IPS DF 4.7 (cell line): ENCODE measurements around the gene ITGA2B.
"Not testable (repeated sequence)": the region's sequence is repeated elsewhere in the genome, so short reads cannot be mapped to it uniquely, and the experiment has no call there.

Experiments
- DNase-seq: peaks from one replicate; pipeline ENCODE4 v3.0.0-alpha.2; 2013; ENCODE audit warnings: low spot score; ENCODE audit errors: extremely low read depth

ITGA2B gene

DNA sequence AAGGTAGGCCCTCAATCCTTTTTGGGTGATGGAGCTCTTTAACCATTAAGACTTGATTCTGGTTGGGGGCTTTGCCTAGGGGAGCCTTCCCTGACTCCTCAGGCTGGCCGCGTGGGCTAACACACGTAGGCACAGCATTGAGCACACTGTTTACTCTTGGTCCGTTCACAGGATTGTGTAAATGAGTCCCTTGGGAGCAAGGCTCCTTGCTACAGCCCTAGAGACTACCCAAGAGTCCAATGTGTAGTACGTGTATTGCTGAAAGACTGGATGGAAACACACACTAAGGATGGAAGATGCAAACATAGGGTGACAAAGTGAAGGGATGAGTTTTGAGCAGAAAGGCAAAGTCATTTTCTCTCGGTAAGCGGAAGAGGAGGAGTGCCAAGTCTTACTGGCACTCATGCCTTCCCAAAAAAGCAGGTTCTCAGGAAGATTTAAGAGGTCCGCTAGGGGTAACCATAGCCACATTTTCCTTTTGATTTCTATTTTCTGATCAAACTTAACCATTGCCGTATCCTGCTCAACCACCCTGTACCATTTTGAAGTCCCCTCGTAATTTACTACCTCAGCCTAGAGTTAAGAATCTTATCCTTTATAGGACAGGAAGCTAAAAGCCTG, 911 bp upstream of the ITGA2B start:
- no peak for DNase-seq

DNA sequence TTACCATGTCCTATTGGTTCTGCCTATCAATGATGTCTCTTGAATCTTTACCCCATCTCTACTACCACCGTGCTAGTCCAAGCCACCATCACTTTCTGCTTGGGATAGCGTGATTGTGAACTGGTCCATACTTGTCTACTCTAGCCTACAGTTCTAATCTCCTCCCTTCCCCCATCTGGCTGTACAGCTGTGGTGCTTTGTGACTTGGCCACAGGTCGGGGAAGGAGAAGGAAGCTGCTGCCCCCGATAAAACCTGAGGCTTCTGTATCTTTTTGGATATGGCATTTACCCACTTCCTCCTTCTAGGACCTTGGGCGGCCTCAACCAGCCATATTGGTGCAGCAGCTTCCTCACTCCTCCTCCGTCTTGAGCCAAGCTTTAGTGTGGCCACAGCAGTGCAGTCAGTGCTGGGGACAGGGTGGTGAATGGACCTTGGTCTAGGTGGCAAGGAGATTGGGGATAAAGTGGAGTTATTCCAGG, 314 bp upstream of the ITGA2B start:
- DNase-seq: no peak

- no peak for DNase-seq
These were observed 1.6 kb downstream of the ITGA2B start for GRCh38 chr17:44387804-44388203.

DNA sequence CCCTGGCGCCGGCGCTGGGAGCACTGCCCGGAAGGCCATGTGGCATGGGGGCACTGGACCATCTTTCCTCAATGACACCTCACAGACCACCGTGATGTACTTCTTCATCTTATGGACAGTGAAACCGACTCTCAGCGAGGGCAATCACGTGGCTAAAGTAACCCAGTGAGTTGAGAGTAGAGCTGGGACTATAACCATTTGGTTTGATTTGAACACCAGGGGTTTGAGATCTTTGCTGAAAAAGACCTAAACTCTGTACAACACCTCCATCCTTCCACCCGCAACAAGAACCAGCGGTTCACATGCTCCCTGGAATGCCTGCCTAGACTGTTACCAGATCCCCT, 3.3 kb downstream of the ITGA2B start:
- DNase-seq: no peak

DNA sequence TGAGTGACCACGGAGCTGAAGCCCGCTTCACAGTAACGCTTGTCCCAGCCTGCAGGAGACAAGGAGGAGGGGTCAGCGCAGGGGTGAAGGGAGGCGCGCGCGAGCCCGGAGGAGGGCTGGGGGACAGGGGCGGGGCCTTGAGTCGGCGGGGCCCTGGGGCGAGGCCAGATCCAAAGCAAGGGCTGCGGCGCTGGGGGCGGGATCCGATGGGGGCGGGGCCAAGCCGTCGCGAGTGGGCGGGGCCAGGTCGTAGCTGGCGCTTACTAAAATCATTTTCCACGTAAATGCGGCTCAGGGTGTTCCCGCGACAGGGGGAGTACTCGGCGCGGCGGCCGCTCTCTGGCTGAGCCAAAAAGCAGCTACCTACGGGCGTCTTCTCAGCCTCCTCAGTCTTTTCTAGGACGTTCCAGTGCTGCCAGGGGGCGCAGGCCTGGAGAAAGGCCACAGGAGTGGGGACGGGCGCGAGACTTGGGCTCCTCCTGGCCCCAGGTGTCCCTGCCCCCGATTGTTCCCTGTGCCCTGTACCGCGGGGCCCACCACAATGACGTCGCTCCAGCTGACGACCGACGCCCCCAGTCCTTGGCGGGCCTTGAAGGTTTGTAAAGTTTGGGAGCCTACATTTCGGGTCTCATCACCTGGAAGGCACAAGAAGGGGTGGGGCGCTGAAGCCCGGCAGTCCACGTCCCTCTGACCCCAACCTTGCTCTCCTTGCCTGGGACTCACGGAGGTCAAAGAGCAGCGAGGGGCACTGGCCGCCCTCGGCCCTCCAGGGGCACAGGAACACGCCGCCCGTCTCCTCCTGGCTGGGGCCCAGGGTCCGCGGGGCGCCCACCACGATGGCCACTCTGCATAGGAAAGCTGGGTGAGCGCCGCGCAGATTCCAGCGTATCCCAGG, 3.9 kb downstream of the ITGA2B start:
- DNase-seq: no peak

DNA sequence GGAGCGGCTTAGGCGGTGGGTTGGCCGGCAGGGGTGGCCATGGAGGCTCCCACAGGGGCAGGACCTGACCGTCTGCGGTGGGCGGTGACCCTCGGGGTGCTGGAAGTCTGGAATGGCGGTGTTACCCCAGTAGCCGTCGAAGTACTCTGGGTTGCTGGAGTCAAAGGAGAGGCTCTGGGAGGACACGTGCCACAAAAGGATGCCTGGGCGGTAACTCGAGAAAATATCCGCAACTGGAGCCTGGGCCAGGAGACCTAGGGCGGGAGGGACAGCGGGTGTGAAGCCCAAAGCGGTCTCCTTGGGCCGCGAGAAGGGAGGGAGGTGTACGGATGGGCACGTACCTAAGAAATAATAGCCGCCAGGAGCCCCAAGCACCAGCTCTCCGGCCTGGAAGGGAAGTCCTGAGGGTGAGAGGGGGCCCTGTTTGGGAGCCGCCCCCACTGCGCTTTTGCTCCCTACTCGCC, 4.6 kb downstream of the ITGA2B start:
- DNase-seq: no peak

- DNase-seq: no peak
These were observed 5.1 kb downstream of the ITGA2B start for GRCh38 chr17:44384281-44384822.

- DNase-seq: no peak
These were observed 5.6 kb downstream of the ITGA2B start for GRCh38 chr17:44383861-44384260.

- no peak for DNase-seq
These were observed 6.1 kb downstream of the ITGA2B start for GRCh38 chr17:44383363-44383762.

DNA sequence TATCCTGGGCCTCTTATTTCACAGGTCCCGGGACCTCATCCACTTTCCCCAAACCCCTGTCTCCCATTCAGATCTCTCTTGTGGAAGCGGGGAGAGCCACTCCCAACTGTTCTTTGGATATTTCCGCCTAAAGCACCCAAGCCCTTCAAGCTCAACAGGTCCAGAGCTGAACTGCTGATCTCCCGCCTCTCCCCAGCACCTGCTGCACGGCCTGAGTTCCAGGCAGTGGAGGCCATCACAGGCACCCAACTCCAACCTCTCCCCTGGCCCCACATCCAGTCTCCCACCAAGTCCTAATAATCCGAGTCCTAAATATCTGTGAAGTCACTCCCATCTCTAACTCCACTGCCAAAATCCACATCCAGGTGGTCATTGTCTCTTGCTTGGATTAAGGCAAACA, 6.5 kb downstream of the ITGA2B start:
- no peak for DNase-seq

GRCh38 chr17:44381810-44382305, 7.6 kb downstream of the ITGA2B start:
- no peak for DNase-seq

GRCh38 chr17:44380767-44381166, 8.7 kb downstream of the ITGA2B start:
- DNase-seq: no peak

- DNase-seq: no peak
These were observed 9.6 kb downstream of the ITGA2B start for GRCh38 chr17:44379887-44380286.

DNA sequence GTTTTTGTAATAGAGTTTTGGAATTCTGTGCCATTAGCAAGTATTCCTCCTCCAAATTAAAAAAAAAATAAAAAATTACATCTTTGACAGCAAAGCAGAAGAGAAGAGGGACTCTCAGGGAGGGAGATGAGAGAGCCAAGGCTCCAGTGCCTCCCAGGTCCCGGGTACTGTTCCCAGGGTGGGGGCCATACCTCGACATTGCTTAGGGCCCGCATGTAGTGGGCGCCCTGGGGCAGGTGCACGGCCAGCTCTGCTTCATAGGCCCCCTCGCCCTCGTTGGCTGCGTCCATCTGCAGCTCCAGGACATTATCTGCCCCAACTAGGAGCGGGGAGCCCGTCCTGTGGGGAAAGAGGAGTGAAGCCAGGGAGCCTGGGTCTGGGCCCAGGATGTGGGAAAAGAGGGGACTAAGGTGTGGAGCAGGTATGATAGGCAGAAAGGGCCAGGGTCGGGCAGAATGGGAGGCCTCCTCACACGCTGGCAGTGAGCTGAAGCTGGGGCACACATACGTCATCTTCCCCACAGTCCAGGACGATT, 11.2 kb downstream of the ITGA2B start:
- no peak for DNase-seq

GRCh38 chr17:44376779-44377178, 12.7 kb downstream of the ITGA2B start:
- no peak for DNase-seq

- no peak for DNase-seq
These were observed 13.3 kb downstream of the ITGA2B start for GRCh38 chr17:44376124-44376523.

GRCh38 chr17:44375196-44376017, 14.0 kb downstream of the ITGA2B start:
- no peak for DNase-seq

- DNase-seq: peak; percentile 69
These were observed 14.9 kb downstream of the ITGA2B start for GRCh38 chr17:44374306-44375195.

DNA sequence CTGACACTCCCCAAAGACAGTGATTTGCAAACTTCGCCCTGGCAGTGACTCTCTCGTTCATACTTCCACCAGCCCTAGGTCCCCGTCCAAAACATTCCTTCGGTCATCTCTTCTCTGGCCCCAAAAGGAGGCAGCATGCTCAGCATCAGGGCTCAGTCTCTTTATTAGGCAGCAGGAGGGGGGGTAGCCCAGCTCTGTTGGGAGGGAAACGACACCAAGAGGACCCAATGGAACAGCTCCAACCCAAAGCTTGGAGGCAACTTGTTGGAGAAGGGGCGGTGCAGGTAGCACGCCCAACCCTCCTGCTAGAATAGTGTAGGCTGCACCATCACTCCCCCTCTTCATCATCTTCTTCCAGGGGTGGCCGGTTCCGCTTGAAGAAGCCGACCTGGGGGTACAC, 17.4 kb downstream of the ITGA2B start:
- no peak for DNase-seq

DNA sequence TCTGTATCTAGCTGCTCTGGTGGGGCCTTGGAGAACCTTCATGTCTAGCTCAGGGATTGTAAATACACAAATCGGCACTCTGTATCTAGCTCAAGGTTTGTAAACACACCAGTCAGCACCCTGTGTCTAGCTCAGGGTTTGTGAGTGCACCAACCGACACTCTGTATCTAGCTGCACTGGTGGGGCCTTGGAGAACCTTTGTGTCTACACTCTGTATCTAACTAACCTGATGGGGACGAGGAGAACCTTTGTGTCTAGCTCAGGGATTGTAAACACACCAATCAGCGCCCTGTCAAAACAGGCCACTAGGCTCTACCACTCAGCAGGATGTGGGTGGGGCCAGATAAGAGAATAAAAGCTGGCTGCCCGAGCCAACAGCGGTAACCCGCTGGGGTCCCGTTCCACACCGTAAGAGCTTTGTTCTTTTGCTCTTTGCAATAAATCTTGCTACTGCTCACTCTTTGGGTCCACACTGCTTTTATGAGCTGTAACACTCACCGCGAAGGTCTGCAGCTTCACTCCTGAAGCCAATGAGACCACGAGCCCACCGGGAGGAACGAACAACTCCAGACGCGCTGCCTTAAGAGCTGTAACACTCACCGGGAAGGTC, 19.9 kb downstream of the ITGA2B start:
- not testable (repeated sequence) for DNase-seq
